Measurements from ENCODE around the gene SH2D3A.

The SH2D3A gene

GRCh38 chr19:6738787-6739389 is 28.3 kb downstream of the SH2D3A start:
- no peak for DNase-seq (ENCODE audit: low read depth in 2 of 2, low spot score in 1 of 2)

DNA sequence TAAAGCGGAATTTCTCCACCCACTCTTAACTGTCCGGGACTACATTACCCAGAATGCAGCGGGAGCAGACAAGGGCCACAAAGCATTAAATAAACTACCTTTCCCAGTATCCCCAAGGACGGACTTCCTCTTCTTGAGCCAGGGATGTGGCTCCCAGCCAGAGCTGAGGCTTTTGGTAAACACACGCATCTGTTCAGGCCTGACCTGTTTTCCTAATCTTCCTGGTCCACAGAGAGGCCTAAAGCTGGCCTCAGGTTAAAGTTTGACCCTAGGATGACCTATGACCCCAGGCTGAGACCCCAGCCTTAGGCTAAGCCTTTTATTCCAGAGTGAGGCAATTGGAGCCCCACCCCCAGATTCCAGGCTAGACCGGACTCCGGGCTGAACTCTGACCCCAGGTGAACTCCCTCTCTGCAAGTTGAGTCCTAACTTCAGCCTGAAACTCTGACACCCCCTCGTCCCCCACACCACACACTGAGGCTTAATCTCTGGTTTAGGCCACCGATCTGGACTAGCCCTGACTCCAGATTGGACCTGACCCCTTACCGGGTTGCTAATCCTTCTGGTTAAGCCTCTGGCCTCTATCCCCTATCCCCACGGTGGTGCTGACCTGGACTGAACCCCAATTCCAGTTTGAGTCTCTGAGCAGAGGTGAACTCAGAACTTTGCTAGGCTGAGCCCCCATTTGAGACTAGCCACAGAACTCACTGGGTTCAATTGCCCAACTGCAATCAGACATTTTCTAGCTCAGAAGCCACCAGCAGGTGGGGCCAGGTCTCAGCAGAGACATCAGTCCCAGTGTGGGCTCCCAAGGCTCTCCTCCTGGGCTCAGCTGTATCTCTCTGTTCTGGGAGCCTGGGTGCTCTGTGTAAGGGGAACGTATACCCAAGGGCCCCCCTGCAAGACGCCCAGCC is 29.1 kb downstream of the SH2D3A start:
- peak; percentile 38 to 60 for DNase-seq (ENCODE audit: low read depth in 2 of 2, low spot score in 1 of 2)

DNA sequence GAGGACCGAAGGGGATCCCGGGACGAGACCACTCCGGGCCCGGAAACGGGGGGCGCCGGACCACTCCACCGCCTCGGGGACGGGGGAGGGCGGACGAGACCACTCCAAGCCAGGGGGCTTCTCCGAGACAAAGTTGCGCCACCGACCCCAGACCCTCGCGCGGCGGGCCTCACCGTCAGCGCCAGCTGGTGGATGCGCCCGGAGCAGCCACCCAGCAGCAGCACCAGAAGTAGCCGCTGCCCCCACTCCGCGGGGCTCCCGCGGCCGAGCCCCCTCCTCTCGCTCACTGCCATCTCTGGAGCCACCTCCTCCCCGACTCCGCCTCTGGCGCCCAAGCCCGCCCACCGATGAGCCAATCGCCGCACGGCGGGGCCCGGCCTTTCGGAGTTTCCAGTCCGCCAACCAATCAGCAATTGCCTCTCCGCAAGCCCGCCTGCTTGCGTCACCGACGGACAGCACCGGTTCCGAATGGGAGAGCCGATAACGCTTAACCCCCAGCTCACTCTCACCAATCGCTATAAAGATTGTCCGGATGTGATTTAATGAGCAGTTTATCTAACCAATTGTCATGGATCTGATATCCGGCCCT is 29.9 kb downstream of the SH2D3A start, which contains the start of gene GPR108:
GPR108 (minus strand) TSS at position 297 of the 589 bp plus-strand sequence; CDS start at position 293, 4 bp downstream.
- DNase-seq (ENCODE audit: low read depth in 2 of 2, low spot score in 1 of 2), result peak; percentile 97 to 99

- no peak for DNase-seq (ENCODE audit: low read depth in 2 of 2, low spot score in 1 of 2)
Observed at GRCh38 chr19:6736917-6737283, 30.3 kb downstream of the SH2D3A start.

DNA sequence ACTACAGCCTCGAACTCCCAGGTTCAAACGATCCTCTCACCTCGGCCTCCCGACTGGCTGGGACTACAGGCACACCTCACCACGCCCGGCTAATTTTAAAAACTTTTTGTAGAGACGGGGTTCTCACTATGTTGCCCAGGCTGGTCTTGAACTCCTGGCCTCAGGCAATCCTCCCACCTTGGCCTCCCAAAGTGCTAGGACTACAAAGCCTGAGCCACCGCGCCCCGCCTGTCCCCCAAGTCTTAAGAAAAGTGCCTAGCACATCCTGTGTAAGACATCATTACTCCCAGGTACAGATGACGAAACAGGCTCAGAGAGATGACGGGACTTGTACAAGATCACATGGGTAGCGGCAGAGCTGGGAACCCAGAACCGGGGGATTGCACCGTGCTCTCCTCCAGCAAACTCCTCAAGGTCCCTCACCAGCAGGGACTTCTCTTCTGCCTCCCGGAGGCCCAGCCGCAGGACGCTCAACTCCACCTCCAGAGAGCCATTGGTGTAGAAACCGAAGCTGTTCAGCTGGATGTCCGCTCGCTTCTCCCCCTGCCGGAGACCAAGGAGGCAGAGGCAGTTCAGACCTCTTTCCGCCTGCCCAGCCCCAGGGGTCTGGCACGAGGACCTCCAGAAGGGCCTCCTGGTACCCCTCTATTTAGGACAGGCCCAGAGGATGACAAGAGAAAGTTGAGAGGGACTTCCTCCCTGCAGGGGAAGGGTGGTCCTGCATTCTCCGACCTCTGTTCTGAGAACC is 30.9 kb downstream of the SH2D3A start:
- DNase-seq (ENCODE audit: low read depth in 2 of 2, low spot score in 1 of 2), result peak; percentile 44 to 45

DNA sequence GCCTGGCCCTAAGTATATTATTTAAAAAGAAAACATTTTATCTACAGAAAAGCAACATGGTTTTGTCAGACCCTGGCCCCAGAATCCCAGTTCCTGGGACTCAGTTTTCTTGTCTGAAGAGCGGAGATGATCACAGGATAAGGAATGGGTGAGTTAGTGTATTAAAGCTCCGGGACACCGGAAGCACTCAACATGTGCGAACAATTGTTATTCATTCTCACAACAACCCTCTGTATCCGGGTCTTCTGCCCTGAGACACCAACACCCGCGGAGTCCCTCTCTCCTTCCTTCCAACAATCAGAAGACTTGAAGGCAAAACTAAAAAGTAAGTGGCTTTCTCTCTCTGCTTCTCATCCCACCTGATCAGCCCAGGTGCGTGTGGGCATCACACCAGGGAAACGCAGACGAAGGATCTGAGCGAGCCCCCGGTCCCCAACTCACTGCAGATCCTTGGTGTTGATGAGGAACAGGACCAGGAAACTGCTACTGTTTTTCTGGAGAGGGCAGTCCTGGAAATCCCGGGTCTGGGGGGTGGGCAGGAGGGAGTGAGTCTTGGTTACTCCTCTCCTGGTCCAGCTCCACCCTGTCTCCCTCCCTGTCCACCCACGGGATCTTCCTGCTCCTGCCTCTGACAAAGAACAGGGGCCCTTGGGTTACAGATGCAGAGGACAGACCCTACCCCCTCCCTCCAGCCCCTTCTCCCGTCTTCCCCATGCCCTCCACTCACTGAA is 31.9 kb downstream of the SH2D3A start:
- no peak for DNase-seq (ENCODE audit: low read depth in 2 of 2, low spot score in 1 of 2)

DNA sequence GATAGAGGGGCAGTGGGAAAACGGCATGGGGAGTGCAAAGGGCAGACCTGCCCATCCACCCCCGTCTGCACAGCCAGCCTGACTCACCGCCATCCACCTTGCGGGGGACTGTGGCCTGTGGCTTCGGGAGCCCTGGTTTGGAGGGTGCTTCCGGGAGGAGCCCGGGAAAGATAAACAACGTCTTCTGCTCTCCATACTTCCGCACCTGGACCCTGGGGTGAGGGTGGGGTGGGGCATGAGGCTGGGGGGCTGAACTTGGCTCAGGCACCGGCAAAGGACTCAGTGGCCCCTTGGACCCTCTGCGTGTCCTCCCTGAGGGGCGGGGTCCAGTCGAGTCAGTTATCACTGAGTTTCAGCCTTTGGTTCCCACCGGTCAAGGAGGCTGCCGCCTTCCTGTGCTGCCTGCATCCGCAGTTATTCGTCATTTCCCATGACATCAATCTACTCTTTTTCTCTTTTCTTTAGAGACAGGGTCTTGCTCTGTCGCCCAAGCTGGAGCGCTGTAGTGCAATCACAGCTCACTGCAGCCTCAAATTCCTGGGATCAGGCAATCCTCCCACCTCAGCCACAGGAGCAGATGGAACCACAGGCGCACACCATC is 33.0 kb downstream of the SH2D3A start:
- DNase-seq (ENCODE audit: low read depth in 2 of 2, low spot score in 1 of 2), result no peak

DNA sequence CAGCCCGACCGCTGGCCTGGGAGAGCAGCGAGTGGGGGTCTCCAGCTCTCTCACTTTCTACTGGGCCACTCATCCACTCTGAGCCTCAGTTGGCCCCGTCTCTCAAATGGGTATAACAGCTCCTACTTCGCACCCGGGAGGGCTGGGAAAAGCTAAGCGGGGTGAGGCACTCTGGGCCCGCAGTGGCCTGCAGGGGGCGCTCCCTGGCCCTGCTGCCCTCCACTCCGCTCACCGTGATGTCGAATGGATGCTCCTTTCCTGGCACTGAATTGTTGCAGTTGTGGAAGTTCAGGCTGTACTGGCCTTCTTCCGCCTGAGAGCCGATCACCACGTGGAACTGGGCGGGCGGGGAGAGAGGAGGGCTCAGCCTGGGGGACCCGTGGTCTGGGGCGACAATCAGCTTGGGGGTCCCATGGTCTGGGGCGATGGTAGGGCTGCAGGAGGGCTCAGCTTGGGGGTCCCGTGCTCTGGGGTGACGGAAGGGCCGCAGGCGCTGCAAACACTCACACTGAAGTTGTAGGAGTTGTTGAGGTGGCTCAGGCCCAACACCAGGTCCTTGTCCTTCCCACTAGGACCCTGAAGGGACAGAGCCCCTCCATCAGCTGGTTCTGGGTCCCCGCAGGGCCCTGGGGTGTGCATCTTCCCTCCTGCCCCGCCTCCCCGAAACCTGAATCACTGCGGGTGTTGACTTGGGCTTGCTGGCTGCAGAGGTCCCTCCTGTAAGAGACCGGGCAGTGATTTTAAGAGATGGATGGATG is 33.7 kb downstream of the SH2D3A start:
- DNase-seq (ENCODE audit: low read depth in 2 of 2, low spot score in 1 of 2), result no peak

DNA sequence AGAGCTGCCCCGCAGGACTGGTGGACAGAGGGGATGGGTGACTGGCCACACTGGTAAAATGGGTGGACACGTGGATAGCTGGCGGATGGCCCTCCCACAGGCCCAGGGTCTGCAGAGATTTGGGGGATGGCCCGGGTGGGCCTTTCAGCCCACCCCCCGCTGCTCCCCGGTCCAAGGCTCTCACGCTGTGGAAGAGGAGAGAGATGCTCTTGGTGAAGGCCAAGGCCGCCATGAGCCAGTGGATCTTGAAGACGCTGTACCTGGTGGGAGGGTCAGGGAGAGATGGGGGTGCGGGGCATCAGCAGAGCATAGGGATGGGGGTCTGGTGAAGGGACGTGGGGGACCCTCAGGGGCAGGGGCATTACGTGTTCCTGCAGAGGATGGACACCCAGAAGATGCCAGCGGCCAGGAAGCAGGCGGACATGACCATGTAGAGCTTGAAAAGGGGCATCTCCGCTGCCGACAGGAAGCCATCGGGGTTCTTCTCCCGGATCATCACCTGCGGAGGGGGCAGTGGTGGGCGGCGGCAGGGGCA is 34.4 kb downstream of the SH2D3A start:
- DNase-seq (ENCODE audit: low read depth in 2 of 2, low spot score in 1 of 2), result no peak

DNA sequence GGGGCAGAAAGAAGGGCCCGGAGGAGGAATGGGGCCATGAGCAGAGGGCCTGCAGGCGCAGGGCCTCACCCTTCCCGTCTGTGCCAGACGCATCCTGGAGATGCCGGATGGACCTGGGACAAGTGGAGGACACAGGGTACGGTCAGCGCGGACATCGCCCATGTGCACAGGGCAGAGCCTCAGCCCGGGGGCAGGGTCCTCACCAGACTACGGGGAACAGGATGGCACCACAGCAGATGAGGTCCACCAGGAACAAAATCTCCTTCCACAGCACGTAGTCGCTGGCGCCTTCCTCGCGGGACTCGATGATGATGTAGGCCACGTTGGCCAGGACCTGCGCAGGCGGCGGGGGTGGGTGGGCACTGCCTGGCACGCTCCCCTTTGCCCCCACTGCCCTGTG is 35.4 kb downstream of the SH2D3A start:
- no peak for DNase-seq (ENCODE audit: low read depth in 2 of 2, low spot score in 1 of 2)

DNA sequence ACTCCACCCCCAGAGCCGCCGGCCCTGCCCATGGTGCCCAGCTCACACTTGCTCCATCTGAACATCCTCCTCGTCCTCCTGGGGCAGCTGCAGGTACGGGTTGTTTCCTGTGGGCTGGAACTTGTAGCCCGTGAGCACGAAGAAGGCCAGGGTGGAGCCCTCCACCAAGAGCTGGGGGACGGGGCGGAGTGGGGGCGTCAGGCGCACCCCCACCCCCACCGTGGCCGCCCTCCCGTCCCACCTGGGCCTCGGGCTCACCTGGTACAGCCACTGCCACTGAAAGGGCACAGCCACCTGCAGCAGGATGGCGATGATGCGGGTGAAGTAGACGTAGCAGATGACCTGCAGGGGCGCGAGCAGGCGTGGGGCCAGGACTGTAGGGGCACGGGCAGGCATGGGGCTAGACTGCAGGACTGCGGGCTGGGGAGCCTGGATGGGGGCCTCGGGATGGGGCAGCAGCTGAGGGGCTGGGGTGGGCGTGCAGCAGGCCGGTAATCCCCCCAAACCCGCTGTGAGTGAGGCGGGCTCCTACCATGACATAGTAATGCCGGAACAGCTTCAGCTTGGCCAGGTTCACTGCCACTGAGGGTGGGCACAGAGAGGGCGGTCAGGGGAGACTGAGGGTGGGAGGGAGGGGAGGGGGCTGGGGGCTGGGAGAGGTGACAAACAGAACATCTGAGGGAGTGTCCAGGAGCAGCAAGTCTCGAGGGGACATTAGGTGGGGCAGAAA is 36.1 kb downstream of the SH2D3A start:
- DNase-seq (ENCODE audit: low read depth in 2 of 2, low spot score in 1 of 2), result no peak

- DNase-seq (ENCODE audit: low read depth in 2 of 2, low spot score in 1 of 2), result no peak
Observed at GRCh38 chr19:6730153-6730804, 37.0 kb downstream of the SH2D3A start.

DNA sequence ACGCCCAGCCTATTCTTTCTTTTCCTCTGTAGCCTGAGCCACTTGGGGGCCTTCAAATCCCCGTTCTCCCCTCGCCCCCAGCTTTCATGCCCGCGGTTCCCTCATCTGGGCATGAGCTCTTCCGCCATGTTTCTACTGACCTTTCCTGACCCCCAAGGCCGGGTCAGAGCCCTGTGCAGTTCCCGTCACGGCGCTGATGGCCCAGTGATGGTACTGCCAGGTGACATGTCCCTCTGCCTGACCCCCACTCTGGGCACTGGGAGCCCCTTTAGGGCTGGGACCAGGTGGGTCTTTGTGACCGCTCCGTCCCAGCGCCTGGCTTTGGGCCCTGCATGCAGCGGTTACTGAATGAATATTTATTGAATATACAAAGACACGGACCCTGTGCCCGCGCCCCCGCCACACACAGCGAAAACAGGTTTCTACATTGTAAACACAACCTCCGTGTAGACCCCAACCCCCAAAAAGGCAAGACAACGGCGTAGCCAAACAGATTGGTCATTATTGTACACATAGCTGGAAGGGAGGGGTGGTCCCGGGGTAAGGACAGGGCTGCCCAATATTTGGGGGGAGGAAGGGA is 37.6 kb downstream of the SH2D3A start:
- no peak for DNase-seq (ENCODE audit: low read depth in 2 of 2, low spot score in 1 of 2)

DNA sequence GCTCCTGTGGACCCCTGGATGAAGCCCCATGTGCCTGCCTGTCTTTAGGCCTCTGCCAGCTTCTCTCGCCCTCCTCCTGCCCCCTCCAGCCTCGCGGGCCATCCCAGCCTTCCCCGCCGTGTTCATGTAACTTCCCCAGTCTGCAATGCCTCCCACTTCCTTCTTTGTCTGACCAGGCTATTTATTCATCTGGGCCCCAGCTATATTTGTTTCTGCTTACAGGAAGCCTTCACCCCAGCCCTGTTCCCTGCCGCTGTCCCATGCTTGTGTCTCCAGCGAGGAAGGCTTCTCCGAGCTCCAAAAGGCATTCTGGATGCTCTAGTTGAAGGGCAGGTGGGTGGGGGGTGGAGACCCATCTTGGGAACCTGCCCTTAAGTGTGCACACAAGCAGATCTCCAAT is 38.9 kb downstream of the SH2D3A start:
- no peak for DNase-seq (ENCODE audit: low read depth in 2 of 2, low spot score in 1 of 2)

DNA sequence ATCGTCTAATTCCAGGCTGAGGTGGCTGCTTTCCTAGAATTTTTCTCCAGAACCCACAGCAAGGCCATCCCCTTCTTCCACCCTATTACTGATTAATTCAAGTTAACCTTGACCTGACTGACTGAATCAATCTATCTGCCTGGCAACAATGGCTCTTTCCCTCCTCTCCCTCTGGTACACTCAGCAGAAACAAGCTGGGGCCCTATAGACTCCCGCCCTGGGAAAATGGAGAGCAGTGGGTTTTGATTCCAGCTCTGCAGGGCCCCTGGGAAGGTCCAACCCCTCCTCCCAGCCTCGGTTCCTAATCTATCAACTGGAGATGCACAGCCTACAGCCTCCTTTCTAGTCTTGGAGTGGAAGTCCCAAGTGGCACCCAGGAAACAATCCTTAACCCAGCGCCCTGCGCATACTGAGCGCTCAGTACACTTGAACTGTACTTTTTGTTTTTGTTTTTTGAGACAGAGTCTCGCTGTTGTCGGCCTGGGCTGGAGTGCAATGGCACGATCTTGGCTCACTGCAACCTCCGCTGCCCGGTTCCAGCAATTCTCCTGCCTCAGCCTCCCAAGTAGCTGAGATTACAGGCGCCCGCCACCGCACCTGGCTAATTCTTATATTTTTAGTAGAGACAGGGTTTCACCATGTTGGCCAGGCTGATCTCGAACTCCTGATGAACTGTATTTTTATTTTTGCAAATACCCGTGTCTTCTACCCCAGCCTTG is 41.6 kb downstream of the SH2D3A start:
- no peak for DNase-seq (ENCODE audit: low read depth in 2 of 2, low spot score in 1 of 2)

- DNase-seq (ENCODE audit: low read depth in 2 of 2, low spot score in 1 of 2), result no peak
Observed at GRCh38 chr19:6724631-6725492, 42.4 kb downstream of the SH2D3A start.
